Stimulated activated CD8-positive, alpha-beta memory T cell treated with anti-CD3 and anti-CD28 coated beads, Interleukin-15, amount 100 ng/mL, for 48 hours (primary cell): ENCODE measurements around the gene GABRR1.
"Not testable (repeated sequence)": the region's sequence is repeated elsewhere in the genome, so short reads cannot be mapped to it uniquely, and the experiment has no call there.

Experiments
- DNase-seq, 2 donors: peaks; one replicate each; pipeline ENCODE4 v3.0.0-alpha.2; 2020; ENCODE audit warnings: low read depth in 2 of 2

GABRR1 gene

DNA sequence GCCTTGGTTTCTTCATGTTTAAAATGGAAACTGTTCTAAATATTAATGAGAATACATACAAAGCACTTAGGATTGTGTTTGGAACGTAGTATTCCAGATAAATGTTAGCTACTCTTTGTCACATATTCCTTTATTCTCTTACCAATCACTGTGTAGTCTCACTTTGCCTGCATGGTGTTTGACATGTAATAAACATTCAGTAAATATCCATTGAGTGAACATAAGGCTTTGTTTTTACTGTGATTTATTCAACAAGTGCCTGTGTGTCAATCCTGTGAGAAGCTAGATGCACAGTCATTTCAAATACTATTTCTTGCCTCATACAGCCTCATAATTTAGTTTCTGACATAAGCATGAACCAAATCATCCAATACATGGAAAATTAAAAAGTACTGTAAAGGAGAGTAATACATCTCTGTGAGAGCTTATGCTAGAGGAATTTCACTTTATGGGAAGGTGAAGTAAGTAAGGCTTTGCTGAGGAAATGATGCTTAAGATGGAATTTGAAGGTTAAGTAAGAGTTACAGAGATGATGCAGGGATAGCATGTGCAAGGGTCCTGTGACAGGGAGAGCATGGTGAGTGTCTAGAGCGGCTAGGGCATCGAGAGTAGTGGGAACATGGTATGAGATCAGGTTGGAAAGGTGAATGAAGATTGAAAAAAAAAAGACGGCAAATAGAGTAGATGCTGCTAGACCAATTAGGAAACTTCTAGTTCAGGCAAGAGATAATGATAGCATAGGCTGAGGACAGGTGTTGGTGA, 56.6 kb downstream of the GABRR1 start:
- no peak for DNase-seq

DNA sequence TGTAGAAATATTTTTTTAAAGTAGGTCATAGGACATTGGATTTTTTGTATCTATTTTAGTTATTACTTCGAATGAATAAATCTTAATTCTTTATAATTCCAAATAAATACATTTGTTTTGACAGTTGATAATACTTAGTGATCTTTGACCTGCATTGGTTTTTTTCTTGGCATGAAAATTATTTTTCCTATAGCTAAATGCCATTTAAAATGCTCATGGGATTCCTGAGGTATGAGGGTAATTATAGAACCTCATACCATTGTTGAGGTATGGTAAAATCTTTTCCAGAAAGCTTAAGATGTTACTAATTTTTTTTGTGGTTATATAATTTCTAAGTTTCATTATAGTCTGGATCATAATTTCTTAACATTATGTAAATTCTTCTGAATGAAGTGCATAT, 63.0 kb downstream of the GABRR1 start:
- DNase-seq: no peak

DNA sequence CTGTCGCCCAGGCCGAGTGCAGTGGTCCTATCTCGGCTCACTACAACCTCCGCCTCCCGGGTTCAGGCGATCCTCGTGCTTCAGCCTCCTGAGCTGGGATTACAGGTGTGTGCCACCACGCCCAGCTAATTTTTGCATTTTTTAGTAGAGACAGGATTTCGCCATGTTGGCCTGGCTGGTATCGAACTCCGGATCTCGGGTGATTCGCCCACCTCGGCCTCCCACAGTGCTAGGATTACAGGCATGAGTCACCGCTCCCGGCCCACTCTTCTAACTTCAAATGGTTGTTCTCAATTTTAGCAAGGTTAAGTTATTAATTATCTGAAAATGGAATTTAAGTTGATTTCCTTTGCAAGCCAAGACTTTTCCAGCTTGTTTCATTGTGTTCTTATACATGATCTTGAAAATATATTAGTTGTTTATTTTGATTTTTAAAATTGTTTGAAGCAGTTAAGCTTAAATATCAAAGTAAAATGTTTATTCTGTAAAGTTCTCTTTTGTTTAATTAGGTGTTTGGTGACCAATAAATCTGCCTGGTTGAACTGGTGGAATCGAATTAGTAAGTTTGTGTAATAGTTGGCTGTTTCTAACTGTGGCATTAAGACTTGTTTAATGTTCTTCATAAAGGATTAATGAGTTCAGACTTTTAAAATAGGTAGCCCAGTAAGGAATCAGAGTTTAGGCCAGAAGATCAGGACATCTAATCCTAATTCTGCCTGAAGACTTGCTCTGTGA, 69.0 kb downstream of the GABRR1 start:
- peak; percentile 11 to 15 for DNase-seq

DNA sequence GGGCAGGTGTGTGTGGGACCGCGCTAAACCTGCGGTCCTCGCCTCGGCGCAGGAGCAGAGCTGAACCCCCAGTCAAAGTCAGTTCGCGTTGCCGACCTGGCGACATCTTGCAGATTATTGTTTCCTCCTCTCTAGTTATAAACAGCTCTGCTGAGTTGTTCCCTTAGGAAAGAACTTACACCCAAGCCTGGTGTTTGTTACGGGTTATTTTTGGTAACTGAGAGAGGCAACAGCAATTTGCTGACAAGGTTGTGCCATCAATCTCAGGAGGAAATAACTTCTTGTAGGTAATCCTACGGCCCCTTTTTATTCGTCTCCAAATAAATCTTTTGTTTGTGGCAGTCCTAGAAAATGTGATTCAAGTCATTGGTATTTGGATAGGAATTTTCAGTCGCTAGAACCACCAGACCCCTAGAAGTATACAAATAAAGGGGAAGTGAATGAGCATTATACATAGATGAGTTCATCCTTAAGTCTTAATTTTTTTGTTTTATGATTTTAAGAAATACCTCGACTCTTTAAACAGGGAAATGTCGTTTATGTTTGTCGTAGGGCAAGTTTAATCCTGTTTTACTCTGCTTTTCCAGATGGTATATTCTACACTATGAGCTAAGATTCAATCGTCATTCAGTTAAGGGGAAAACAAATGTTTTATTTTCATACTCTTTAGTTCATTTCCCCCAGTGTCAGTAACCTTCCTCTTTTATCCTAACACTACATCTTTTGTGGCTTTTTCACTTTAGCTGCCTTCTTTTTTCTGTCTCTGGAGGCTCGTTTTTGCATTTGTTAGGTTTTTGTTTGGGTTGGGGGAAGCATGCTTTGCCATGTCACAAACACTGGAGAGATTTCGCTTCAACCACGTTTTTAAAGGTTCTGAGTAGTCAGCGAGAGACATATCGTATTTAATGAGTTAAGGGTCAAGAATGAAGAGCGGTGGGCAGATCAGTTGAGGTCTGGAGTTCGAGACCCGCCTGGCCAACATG, 70.1 kb downstream of the GABRR1 start:
- peak in 1 of 2 donors; percentile 10 for DNase-seq

DNA sequence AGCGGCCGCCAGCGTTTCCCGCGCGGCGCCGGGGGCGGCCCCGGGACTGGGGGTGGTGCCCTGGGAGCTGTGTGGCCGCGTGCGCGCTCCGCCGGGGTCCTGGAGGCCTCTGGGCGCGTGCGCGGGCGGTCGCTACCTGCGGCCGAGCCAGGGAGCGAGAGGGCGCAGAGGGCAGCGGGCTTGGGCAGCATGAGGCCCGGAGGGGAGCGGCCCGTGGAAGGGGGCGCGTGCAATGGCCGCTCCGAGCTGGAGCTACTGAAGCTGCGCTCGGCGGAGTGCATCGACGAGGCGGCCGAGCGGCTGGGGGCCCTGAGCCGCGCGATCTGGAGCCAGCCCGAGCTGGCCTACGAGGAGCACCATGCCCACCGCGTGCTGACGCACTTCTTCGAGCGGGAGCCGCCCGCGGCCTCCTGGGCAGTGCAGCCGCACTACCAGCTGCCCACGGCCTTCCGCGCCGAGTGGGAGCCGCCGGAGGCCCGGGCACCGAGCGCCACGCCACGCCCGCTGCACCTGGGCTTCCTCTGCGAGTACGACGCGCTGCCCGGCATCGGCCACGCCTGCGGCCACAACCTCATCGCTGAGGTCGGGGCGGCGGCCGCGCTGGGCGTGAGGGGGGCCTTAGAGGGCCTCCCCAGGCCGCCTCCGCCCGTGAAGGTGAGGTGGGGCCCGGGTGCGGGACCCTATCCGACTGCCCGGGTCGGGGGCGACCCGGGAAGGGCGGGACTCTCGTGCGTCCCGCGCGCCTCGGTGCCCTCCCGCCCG, 71.0 kb downstream of the GABRR1 start, which contains the start of gene PM20D2:
Gene PM20D2, plus strand, starts transcription at position 100 of the 762 bp plus-strand sequence. Its CDS starts 90 bp downstream, at position 190.
- DNase-seq: peak; percentile 61 to 73

DNA sequence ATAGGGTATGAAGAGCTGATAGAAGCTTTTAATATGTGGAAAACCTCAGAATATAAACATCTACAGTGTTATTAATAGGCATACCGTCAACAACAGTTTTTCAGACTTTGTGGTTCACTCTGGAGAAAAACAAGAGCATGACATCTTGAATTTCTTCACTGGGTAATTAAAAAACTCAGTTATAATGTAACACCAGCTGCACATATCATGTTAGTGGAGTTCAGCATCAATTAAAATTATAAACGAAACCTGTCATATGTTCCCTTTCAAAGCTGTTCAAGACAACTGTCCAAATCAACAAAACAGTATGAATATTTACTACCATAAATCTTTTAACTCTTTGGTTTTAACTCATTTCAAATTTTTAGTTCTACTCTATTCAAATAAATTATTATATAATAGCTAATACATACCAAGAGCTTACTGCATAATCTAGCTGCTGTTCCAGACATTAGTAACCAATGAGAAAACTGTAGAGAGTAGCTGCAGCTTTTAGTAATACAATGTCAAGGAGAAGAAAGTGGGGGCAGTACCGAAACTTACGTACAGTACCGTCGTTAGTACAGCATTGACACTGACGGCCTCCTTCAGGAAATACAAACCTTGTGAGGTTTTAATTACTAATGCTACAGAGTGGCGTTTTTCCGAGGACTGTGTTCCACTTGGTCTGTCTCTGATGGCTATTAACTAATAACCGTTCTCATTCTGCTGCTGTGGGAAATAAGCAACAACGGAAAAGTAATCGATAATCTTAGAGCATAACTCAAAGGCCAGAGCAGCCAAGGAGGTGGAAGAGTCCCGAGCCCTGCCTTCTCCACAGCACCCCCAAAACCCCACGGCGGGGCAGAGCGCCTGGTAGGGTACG, 71.8 kb downstream of the GABRR1 start:
- peak in 1 of 2 donors; percentile 8 for DNase-seq

DNA sequence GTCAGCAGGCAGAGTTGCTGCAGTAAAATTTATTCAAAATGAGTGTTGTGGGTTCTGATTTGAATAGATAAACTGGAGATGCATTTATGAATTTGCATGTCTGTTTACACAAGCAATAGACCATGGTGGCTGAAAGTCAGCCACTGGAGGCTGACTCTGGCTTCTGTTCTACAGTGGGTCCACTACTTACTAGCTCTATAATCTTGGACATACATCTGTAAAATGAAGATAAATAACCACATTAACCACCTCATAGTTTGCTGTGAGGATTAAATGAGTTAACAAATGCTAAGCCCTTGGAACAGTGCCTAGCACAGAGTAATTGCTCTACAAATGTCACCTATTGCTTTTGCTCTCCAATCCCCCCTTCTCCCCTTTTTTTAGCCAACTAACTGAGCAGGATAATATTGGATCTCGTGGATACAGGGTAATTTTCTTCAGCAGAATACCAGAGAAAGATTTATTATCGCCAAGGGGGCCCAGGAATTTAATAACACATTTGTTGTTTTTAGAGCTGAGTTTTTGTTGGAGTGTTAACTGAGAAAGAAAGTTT, 72.7 kb downstream of the GABRR1 start:
- DNase-seq: no peak

DNA sequence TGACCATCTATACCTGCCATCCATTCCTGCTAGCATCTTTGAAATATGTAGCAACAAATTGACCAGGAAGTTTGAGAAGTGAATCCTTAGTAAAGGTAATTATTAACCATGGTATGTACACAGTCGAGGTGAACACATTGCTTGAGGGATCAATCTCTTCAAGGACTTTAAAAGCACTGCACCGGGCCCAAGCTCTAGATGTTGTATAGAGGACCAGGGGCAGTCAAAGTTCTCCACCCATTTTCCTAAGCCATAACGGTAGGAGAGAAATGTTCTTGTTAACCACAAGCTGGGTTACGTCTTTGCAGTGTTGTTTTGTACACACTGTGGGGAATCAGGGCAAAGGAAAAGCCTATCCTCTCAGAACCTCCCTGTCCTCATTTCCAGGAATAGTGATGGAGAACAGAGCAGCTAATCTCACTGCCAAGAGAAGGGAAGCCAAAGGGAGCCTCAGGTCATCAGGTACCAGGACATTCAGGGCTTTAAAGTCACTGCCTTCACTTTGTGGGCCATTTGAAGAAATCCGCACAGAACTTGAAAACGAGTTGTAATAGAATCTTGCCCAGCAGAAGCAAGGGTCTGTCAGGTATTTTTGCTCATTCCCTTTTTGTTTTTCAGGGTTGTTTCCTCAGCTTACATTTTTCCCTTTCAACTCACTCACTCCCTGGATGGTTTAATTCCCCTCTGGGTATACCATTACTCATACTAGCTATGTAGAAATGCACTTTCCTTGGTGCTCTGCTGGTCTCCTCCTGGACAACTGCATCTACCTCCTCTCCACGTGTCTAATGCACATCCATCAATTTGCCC, 76.6 kb downstream of the GABRR1 start:
- DNase-seq: no peak

DNA sequence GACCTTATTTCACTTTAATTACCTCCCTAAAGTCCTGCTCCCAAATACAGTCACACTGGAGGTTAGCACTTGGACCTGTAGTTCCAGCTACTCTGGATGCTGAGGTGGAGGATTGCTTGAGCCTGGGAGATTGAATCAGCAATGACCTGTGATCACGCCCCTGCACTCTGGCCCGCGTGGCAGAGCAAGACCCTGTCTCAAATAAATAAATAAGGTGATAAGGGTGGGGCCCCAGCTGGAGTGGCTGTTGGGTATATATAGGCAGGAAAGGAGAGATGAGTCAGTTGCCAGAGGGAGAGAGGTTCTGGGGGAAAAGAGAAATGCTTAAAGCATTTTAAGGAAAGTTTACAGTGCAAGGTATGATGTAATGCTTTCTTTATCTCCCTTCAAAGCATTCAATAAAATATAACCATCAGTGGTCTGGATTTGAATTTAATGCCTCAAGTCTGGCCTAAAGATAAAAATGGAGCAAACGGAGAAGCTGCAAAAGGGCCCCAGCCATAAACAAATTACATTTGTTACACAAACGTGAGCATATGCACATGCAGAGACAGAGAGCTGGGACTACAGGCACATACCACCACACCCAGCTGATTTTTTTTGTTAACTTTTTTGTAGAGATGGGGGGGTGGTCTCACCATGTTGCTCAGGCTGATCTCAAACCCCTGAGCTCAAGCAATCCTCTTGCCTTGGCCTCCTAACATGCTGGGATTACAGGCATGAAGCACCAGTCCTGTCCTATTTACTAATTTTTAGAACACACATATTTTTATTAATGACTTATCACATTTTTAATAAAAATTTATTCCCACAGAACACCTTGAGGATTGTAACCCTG, 77.4 kb downstream of the GABRR1 start:
- no peak for DNase-seq

DNA sequence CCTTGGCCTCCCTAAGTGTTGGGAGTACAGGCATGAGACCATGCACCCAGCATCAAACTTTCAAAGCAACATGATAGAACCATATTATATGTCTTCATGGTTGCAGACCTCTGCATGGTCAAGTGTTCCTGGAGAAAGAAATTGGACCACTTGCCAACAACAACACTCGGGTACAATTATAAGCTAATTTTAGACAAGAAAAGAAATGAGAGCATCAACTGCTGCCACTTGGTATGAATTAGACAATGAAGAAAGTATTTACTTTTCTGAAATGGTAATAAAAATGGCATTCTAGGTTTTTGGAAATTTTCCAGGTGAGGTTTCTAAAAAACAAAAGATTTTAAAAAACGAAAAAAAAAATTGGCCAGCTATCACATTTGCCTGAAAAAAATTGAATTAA, 79.0 kb downstream of the GABRR1 start:
- DNase-seq: no peak

DNA sequence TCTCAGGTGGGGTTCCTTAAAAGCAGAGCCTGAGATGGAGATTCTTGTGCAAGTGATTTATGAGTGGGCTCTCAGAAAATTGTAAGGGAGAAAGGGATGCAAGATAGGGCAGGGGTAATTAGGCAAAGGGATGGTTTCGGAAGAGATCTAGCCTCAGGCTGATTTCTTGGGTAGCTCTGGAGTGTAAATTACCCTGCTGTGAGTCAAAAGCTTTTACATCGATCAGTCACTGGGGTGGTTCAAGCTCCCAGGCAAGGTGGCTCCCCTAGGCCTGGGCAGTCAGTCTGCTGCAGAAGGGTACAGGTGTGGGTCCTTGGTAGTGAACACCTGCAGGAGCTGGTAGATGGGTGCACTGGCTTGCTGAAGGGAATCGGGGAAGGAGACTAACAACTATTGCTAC, 82.4 kb downstream of the GABRR1 start:
- no peak for DNase-seq

DNA sequence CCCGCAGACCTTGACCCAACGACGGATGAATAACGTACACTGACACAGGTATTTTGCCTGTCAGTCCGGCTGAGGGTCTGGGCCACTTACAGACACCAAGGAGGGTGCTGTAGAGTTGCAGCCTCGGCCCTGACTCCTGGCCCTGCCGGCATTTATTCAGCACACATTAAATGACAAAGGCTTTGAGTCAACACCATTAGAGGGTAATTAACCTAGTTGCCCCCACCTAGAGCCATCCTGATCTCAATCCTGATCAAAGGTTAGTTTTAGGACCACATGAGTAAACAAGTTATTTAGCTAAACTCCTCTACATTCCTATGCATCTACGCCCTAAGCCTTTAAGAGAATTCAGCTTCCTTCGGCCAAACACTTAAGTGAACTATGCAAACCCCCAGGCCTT, 83.2 kb downstream of the GABRR1 start:
- DNase-seq: no peak

DNA sequence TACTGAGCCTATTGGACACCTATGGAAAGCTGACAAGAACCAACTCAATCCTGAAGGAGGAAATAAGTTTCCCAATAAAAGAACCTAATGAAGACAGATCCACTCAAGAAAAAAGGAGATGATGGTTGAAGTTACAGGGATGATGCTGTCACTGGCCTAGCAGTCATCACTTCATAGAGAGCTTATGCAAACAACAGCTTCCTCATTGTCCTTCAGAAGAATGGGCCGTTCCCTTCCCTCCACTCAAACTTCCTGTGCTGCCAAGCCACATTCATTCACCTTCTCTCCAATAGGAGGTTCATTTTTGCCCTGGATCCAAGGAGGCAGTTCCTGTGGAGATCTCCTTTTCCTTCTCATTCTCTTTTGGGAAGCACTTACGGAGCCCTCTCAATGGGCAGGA, 85.1 kb downstream of the GABRR1 start:
- no peak for DNase-seq

DNA sequence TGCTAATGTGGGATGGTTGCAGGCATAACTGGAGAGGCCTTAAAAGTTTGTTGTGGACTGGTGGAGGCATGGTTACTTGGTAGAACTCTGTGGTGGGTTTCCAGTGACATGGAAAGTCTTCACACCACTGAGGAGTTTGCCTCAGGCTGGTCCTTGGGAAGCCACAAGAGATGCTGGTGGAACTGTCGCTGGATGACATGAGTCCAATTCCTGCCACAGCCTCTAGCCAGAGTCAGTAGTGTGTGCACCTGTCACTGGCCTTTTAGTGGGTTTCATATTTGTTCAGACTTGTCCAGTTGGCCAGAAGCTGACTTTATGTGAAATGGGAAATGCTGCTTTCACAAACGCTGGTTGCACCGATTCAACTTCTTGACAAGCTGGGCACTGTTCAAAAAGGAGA, 85.6 kb downstream of the GABRR1 start:
- DNase-seq: no peak

DNA sequence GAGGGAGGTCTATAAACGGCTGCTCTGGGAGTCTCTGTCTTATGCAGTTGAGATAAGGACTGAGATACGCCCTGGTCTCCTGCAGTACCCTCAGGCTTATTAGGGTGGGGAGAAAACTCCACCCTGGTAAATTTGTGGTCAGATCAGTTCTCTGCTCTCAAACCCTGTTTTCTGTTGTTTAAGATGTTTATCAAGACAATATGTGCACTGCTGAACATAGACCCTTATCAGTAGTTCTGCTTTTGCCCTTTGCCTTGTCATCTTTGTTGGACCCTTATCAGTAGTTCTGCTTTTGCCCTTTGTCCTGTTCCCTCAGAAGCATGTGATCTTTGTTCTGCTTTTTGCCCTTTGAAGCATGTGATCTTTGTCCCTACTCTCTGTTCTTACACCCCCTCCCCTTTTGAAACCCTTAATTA, 88.9 kb downstream of the GABRR1 start:
- DNase-seq: not testable (repeated sequence)
